Panc1 (cell line): ENCODE results near the gene SERTAD1. TPM values are rescaled to one million over a fixed set of nuclear protein-coding genes. Genes with fewer than 3 reads are reported as not detected.

Experiments used
- ATAC-seq: fragments of 200-7000 bp; cut with Tn5 transposase; 2 replicates; pipeline ENCODE4 v1.9.1; 2020; ENCODE audit warnings: mild to moderate bottlenecking, moderate library complexity
- BruUV-seq: library from RNA; stranded (reverse); fragments of 400-500 nt; replicated peaks from 2 replicates; lab custom pipeline; 2021; lab: Mats Ljungman, UMichigan
- CTCF ChIA-PET: fragments of 300-600 bp; sonication (Branson Sonifier 250); formaldehyde crosslinking; loops from one replicate; lab custom pipeline; 2022; ENCODE audit warnings: antibody characterized with exemption; lab: Charles Lee
- POLR2A ChIA-PET: fragments of 300-600 bp; sonication (Branson Sonifier 250); formaldehyde crosslinking; loops from one replicate; lab custom pipeline; 2022; ENCODE audit warnings: antibody characterized with exemption; lab: Charles Lee
- DNase-seq: peaks from one replicate; pipeline ENCODE4 v3.0.0-alpha.2; 2010; ENCODE audit warnings: low read depth, low spot score
- H3K27ac ChIP-seq: 2 replicates; pipeline ENCODE4 v1.5.1; 2011; ENCODE audit warnings: mild to moderate bottlenecking, low read length, inconsistent platforms
- H3K27me3 ChIP-seq: fragments of 200-500 bp; sonication (Bioruptor generic); 2 replicates; pipeline ENCODE4 v1.6.0; 2014; ENCODE audit warnings: low read length, inconsistent platforms; ENCODE audit not compliant: control insufficient read depth, insufficient read depth
- H3K36me3 ChIP-seq: fragments of 200-500 bp; sonication (Bioruptor generic); 2 replicates; pipeline ENCODE4 v1.5.1; 2014; ENCODE audit warnings: inconsistent platforms, mild to moderate bottlenecking, low read length, moderate library complexity; ENCODE audit not compliant: control insufficient read depth, insufficient read depth
- H3K4me1 ChIP-seq: 2 replicates; pipeline ENCODE4 v1.5.1; 2011; ENCODE audit warnings: inconsistent platforms, mild to moderate bottlenecking, low read length, moderate library complexity; ENCODE audit not compliant: control insufficient read depth, insufficient read depth
- H3K4me3 ChIP-seq, 2 experiments: 2 replicates each; pipeline ENCODE4 v1.5.1; 2011 to 2012; ENCODE audit warnings: low read depth in 2 of 2, low read length in 2 of 2, mild to moderate bottlenecking in 2 of 2, inconsistent platforms in 1 of 2, moderate library complexity in 1 of 2
- H3K9me3 ChIP-seq: fragments of 200-500 bp; sonication (Bioruptor generic); 2 replicates; pipeline ENCODE4 v1.5.1; 2014; ENCODE audit warnings: low read depth, mild to moderate bottlenecking, inconsistent platforms, low read length, moderate library complexity; ENCODE audit not compliant: control insufficient read depth, insufficient read depth
- CTCF ChIP-seq: fragments of 450-650 bp; IDR thresholded peaks from 2 replicates; pipeline ENCODE4 v1.5.1; 2017; ENCODE audit warnings: mild to moderate bottlenecking
- POLR2AphosphoS5 ChIP-seq: IDR thresholded peaks from 2 replicates; pipeline ENCODE4 v1.6.1; 2012; ENCODE audit warnings: mild to moderate bottlenecking, low read depth, low read length, moderate library complexity
- REST ChIP-seq, 2 experiments: IDR thresholded peaks; 2 replicates each; pipeline ENCODE4 v1.6.1; 2011 to 2012; ENCODE audit warnings: low read depth in 2 of 2, control low read depth in 1 of 2, low read length in 1 of 2, mild to moderate bottlenecking in 1 of 2, moderate library complexity in 1 of 2; ENCODE audit not compliant: insufficient read depth in 1 of 2
- SIN3A ChIP-seq: IDR thresholded peaks from 2 replicates; pipeline ENCODE4 v1.6.1; 2012; ENCODE audit warnings: low read depth, mild to moderate bottlenecking, low read length, moderate library complexity, borderline replicate concordance; ENCODE audit not compliant: insufficient read depth
- TCF7L2 ChIP-seq: IDR thresholded peaks from 2 replicates; pipeline ENCODE4 v1.6.1; 2011; ENCODE audit warnings: mild to moderate bottlenecking, low read depth, low read length, inconsistent platforms
- in situ Hi-C: cut with HindIII; loops from 2 replicates; pipeline ENCODE4 v1.10.0; 2016; ENCODE audit warnings: low sequenced_read_pairs, low pct_unique_long_range_greater_than_20kb
- intact Hi-C: fragments of 100-400 bp; cut with micrococcal nuclease; formaldehyde crosslinking; loops from one replicate; pipeline ENCODE4 v1.10.0; 2022; ENCODE audit not compliant: unreplicated experiment
- total RNA-seq: library from RNA; stranded (reverse); gene quantifications from one replicate; pipeline ENCODE4 v1.2.1, GENCODE V29; 2021; ENCODE audit not compliant: unreplicated experiment

Gene SERTAD1
- total RNA-seq, 1 experiment from 2014 or later = 13.4 TPM

DNA sequence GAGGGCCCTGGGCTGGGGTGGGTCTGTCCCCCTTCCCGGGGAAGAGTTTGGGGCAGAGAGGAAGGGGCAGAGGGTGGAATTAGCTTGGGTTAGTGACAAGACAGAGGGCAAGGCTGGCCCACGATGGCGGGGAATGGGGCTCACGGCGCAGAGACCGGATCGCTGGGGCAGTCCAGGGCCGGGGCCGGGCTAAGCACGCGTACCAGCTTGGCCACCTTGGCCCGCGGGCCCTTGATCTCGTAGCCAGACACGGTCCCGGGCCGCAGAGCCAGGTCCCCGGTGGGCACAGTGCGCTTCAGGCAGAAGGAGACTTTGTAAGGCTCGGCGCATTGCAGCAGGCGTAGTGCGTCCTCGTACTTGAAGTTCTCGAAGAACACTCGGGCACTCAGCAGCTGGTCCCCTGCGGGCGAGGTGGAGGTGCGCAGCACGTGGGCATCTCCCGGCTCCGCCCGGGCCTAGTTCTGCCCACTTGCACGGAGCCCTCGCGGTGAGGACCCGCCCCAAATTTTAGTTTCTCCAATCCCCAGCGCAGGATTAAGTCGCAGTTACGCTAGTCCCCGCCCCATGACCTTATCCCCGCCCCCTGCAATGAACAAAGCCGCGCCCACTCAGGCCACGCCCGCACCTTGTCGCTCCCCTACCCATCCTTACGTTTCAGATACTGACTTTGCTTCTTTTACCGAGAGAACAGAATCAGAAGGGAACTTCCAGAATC is 27.2 kb downstream of the SERTAD1 start:
- Histone ChIP-seq H3K36me3 (no peaks in the 10 kb centered on the region), H3K27ac (no peak overlapping the region), H3K27me3 (no peaks in the 10 kb centered on the region), H3K9me3 (no peaks in the 10 kb centered on the region), H3K4me1 (no peaks in the 10 kb centered on the region), H3K4me3 (no peak overlapping the region)
- DNase-seq (no peak), ATAC-seq (no peak)
- intact Hi-C loops = no loop called here
- in situ Hi-C loops = no loop called here
- ChIA-PET CTCF (no interaction called here), POLR2A (no interaction called here)
- BruUV-seq = no TSS peak
- TF ChIP-seq SIN3A (no peak), TCF7L2 (no peak), POLR2AphosphoS5 (no peak), CTCF (no peak), REST (IDR thresholded peaks at IDR 0.05; ENCODE audit: insufficient read depth in 1 of 2, low read depth in 2 of 2, low read length in 1 of 2) (no peak)

DNA sequence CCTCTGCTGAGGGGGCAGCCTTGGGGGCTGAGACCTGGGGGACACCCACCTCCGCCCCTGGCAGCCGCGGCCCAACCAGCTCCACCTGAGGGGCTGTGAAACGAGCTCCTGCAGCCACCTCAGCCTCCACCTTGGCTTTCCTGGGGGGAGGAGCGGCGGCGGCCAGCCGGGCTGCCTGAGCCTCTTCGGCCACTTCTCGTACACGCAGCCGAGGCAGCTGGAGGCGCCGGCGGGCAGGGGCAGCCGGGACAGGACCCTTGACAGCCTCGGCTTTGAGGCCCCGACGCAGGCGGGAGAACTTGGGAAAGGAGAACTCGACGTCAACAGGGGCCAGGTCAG is 28.3 kb downstream of the SERTAD1 start:
- no TSS peak for BruUV-seq
- H3K36me3 ChIP-seq = no peaks in the 10 kb centered on the region
- DNase-seq (no peak), ATAC-seq (no peak)
- H3K4me1 ChIP-seq = no peaks in the 10 kb centered on the region
- H3K27ac ChIP-seq = no peak overlapping the region
- in situ Hi-C loops (no loop called here), intact Hi-C loops (no loop called here)
- TF ChIP-seq SIN3A = no peak
- no peak for TF ChIP-seq TCF7L2
- TF ChIP-seq CTCF = no peak
- no peak for TF ChIP-seq REST (IDR thresholded peaks at IDR 0.05; ENCODE audit: insufficient read depth in 1 of 2, low read depth in 2 of 2, low read length in 1 of 2)
- no peak for TF ChIP-seq POLR2AphosphoS5
- H3K9me3 ChIP-seq = no peaks in the 10 kb centered on the region
- no peak overlapping the region for H3K4me3 ChIP-seq
- POLR2A ChIA-PET = no interaction called here
- CTCF ChIA-PET = no interaction called here
- H3K27me3 ChIP-seq = no peaks in the 10 kb centered on the region
